GM12878 (cell line): Measurements from ENCODE around the gene TIPRL. TPM values are rescaled to one million over a fixed set of nuclear protein-coding genes. Genes with fewer than 3 reads are reported as not detected.

Experiments
- ATAC-seq: fragments of 200-7000 bp; cut with Tn5 transposase; 3 replicates; pipeline ENCODE4 v1.9.1; 2020; ENCODE audit warnings: mild to moderate bottlenecking, moderate library complexity
- BruUV-seq: library from RNA; stranded (reverse); fragments of 400-500 nt; replicated peaks from 2 replicates; lab custom pipeline; 2021; lab: Mats Ljungman, UMichigan
- CTCF ChIA-PET: fragments of 300-600 bp; sonication (Branson Sonifier 250); formaldehyde crosslinking; extraction: SDS; loops from one replicate; lab custom pipeline; 2021; ENCODE audit warnings: inconsistent platforms; lab: Yijun Ruan, JAX
- POLR2A ChIA-PET: fragments of 350-600 bp; formaldehyde crosslinking; extraction: SDS; loops from one replicate; lab custom pipeline; 2021; ENCODE audit warnings: inconsistent platforms; lab: Charles Lee
- RAD21 ChIA-PET: fragments of 300-600 bp; sonication (Branson Sonifier 250); formaldehyde crosslinking; loops from one replicate; lab custom pipeline; 2023; ENCODE audit warnings: antibody characterized with exemption; ENCODE audit not compliant: unreplicated experiment; lab: Charles Lee
- SMC1A ChIA-PET: fragments of 300-600 bp; sonication (Branson Sonifier 250); formaldehyde crosslinking; loops from one replicate; lab custom pipeline; 2023; ENCODE audit not compliant: unreplicated experiment, uncharacterized antibody; lab: Charles Lee
- DNase-seq: peaks from one replicate; pipeline ENCODE4 v3.0.0-alpha.2; 2011; ENCODE audit warnings: low read depth, low spot score
- FAIRE-seq: peaks from 3 replicates; lab custom pipeline; 2011; peaks lifted over from hg19 to GRCh38; lab: Jason Lieb, UNC
- H2AFZ ChIP-seq: 2 replicates; pipeline ENCODE4 v1.6.0; 2011; ENCODE audit warnings: low read depth, low read length, control low read depth; ENCODE audit not compliant: control insufficient read depth
- H3K27ac ChIP-seq: 2 replicates; pipeline ENCODE4 v1.5.1; 2011; ENCODE audit warnings: control low read depth; ENCODE audit not compliant: control insufficient read depth, insufficient read depth
- H3K27me3 ChIP-seq, 2 experiments: replicated peaks in 1 of 2; 2 replicates each; pipeline versions ENCODE4 v1.6.0 to v1.6.1; 2011; ENCODE audit warnings: low read length in 1 of 2; ENCODE audit not compliant: control insufficient read depth in 2 of 2, insufficient read depth in 2 of 2
- H3K36me3 ChIP-seq, 2 experiments: 2 replicates each; pipeline ENCODE4 v1.5.1; 2011; ENCODE audit warnings: low read length in 1 of 2; ENCODE audit not compliant: control insufficient read depth in 2 of 2, insufficient read depth in 2 of 2
- H3K4me1 ChIP-seq: 2 replicates; pipeline ENCODE4 v1.6.1; 2011; ENCODE audit warnings: mild to moderate bottlenecking, low read length, moderate library complexity, mixed read lengths; ENCODE audit not compliant: control insufficient read depth, insufficient read depth
- H3K4me2 ChIP-seq: 2 replicates; pipeline ENCODE4 v1.6.0; 2011; ENCODE audit warnings: control low read depth; ENCODE audit not compliant: control insufficient read depth, insufficient read depth
- H3K4me3 ChIP-seq: fragments of 200-600 bp; sonication (generic); 2 replicates; pipeline ENCODE4 v1.5.1; 2016
- H3K79me2 ChIP-seq: 2 replicates; pipeline ENCODE4 v1.6.0; 2011; ENCODE audit warnings: low read length; ENCODE audit not compliant: control insufficient read depth, insufficient read depth
- H3K9ac ChIP-seq: 2 replicates; pipeline ENCODE4 v1.8.0; 2011; ENCODE audit warnings: low read length, control low read depth, mixed read lengths; ENCODE audit not compliant: control insufficient read depth, insufficient read depth
- H3K9me3 ChIP-seq: replicated peaks from 3 replicates; pipeline ENCODE4 v1.5.1; 2011; ENCODE audit warnings: mild to moderate bottlenecking, low read length; ENCODE audit not compliant: control insufficient read depth, insufficient read depth
- H4K20me1 ChIP-seq: 2 replicates; pipeline ENCODE4 v1.6.0; 2011; ENCODE audit not compliant: control insufficient read depth, insufficient read depth
- ATF3 ChIP-seq: IDR thresholded peaks from 2 replicates; pipeline ENCODE4 v1.6.1; 2011; ENCODE audit warnings: low read depth, mild to moderate bottlenecking, low read length, moderate library complexity, borderline replicate concordance; ENCODE audit errors: extremely low read depth
- HDGF ChIP-seq: fragments of 450-650 bp; IDR thresholded peaks from 2 replicates; pipeline ENCODE4 v1.6.1; 2016; ENCODE audit warnings: antibody characterized with exemption
- MTA3 ChIP-seq: IDR thresholded peaks from 2 replicates; pipeline ENCODE4 v1.6.1; 2012; ENCODE audit warnings: low read length, inconsistent platforms, borderline replicate concordance
- MYB ChIP-seq: fragments of 150-350 bp; IDR thresholded peaks from 2 replicates; pipeline ENCODE4 v1.6.1; 2014; ENCODE audit warnings: mild to moderate bottlenecking, low read depth, low read length, borderline replicate concordance
- PBX3 ChIP-seq: IDR thresholded peaks from 2 replicates; pipeline ENCODE4 v1.6.1; 2011; ENCODE audit warnings: mild to moderate bottlenecking, low read depth, low read length, moderate library complexity; ENCODE audit not compliant: insufficient replicate concordance
- RAD51 ChIP-seq: fragments of 450-650 bp; IDR thresholded peaks from 2 replicates; pipeline ENCODE4 v1.6.1; 2016; ENCODE audit warnings: moderate library complexity, mild to moderate bottlenecking, inconsistent platforms
- SMAD1 ChIP-seq: fragments of 450-650 bp; IDR thresholded peaks from 2 replicates; pipeline ENCODE4 v1.6.1; 2018; ENCODE audit warnings: mild to moderate bottlenecking, low read depth; ENCODE audit not compliant: partially characterized antibody
- SMAD5 ChIP-seq: IDR thresholded peaks from 2 replicates; pipeline ENCODE4 v1.6.1; 2016; ENCODE audit warnings: antibody characterized with exemption, low read depth
- SUPT20H ChIP-seq: IDR thresholded peaks from 2 replicates; pipeline ENCODE4 v1.6.1; 2011; ENCODE audit warnings: low read depth, mild to moderate bottlenecking, low read length, moderate library complexity, borderline replicate concordance; ENCODE audit not compliant: control insufficient read depth
- TAF1 ChIP-seq: IDR thresholded peaks from 2 replicates; pipeline ENCODE4 v1.6.1; 2011; ENCODE audit warnings: mild to moderate bottlenecking, low read depth, low read length, borderline replicate concordance
- ZBTB4 ChIP-seq: fragments of 450-650 bp; formaldehyde crosslinking; IDR thresholded peaks from 2 replicates; pipeline ENCODE4 v1.4.0; 2022; ENCODE audit warnings: mild to moderate bottlenecking, moderate library complexity
- ZNF207 ChIP-seq: fragments of 450-650 bp; IDR thresholded peaks from 2 replicates; pipeline ENCODE4 v1.6.1; 2014; ENCODE audit warnings: antibody characterized with exemption, mild to moderate bottlenecking, borderline replicate concordance
- WGBS: methylation state at CpG from one replicate; pipeline ENCODE4 v1.1.6; 2016; ENCODE audit warnings: low lambda C conversion rate; ENCODE audit not compliant: insufficient replicate concordance, insufficient coverage; ENCODE audit errors: missing lambda C conversion rate; 5-methylcytosine and 5-hydroxymethylcytosine counted together
- in situ Hi-C: fragments of 300-500 bp; cut with MboI; formaldehyde crosslinking; loops from 9 replicates; pipeline ENCODE4 v1.14.3; 2018; ENCODE audit warnings: mixed read lengths
- intact Hi-C: fragments of 100-400 bp; cut with micrococcal nuclease; formaldehyde crosslinking; loops from one replicate; pipeline ENCODE4 v1.14.2; 2022; ENCODE audit not compliant: unreplicated experiment
- polyA plus RNA-seq, 11 experiments: library from polyadenylated mRNA; depleted of rRNA in 4 of 11; unstranded in 6 of 11; stranded (reverse) in 5 of 11; fragments of >200 nt; fragmentation: Nextera tagmentation in 4 of 11; fragmentation: Illumina TruSeq in 1 of 11; extraction: Ambion mirVana in 4 of 11; extraction: Trizol in 1 of 11; gene quantifications; 1 replicate in 1 of 11; 2 replicates in 10 of 11; pipeline versions ENCODE4 v1.2.1 to v1.2.3, GENCODE V29; 2011 to 2016; ENCODE audit warnings: inconsistent platforms in 2 of 11, missing spikeins in 2 of 11, low read depth in 1 of 11
- total RNA-seq, 4 experiments: library from RNA; depleted of rRNA in 3 of 4; stranded (reverse); fragments of >200 nt in 3 of 4; fragmentation: Illumina TruSeq in 1 of 4; extraction: Trizol in 1 of 4; gene quantifications; 2 replicates each; pipeline versions ENCODE4 v1.2.1 to v1.2.3, GENCODE V29; 2013 to 2021

The TIPRL gene
- total and polyA plus RNA-seq, 10 of the 15 experiments (the other 5 are each of a cell fraction or from before 2014, with no cell fraction given) = 36.4 to 72.1 (median 49.9) TPM

- Histone ChIP-seq H3K27ac (no peak overlapping the region), H3K36me3 (peaks cover 0 to 14% of the 10 kb centered on the region in 2 experiments; a peak in 3 of 4 replicates), H3K9me3 (no peaks in the 10 kb centered on the region), H4K20me1 (no peaks in the 10 kb centered on the region)
- intact Hi-C loops = no loop called here
- TSS peak; percentile 6 for BruUV-seq
- SMC1A ChIA-PET = interaction anchor here (1.1 to 1.4 kb wide), 2 partner anchors 8 to 16 kb away, joined by 3 to 4 read pairs; no protein-coding TSS in a partner anchor
- TF ChIP-seq MYB = no peak
- TF ChIP-seq PBX3 = no peak
- no peak for TF ChIP-seq ZBTB4
- TF ChIP-seq ATF3 = no peak
- TF ChIP-seq SUPT20H = no peak
- no peak for TF ChIP-seq HDGF
- no peak for TF ChIP-seq ZNF207
- TF ChIP-seq SMAD5 = no peak
- TF ChIP-seq MTA3 = no peak
- TF ChIP-seq SMAD1 = no peak
- no peak for TF ChIP-seq TAF1
- TF ChIP-seq RAD51 = no peak
- TF ChIP-seq, all 136 proteins: peak for 0
- Histone ChIP-seq H3K4me1 (no peaks in the 10 kb centered on the region), H2AFZ (no peak overlapping the region), H3K4me2 (no peak overlapping the region), H3K9ac (no peak overlapping the region), H3K79me2 (no peaks in the 10 kb centered on the region), H3K27me3 (no peaks in the 10 kb centered on the region), H3K4me3 (no peak overlapping the region)
- ChIA-PET CTCF (interaction anchor here (0.7 kb wide), 1 partner anchor 35 kb away, joined by 7 read pairs; no protein-coding TSS in a partner anchor), RAD21 (no interaction called here), POLR2A (no interaction called here)
- in situ Hi-C loops = no loop called here
- 90% methylated on average over 4 of the region's 4 CpGs for WGBS
- ATAC-seq = no peak
- FAIRE-seq = peak; percentile 59
- no peak for DNase-seq
Observed at GRCh38 chr1:168195199-168196135, 16.7 kb downstream of the TIPRL start.
